ENCODE results near the gene CKAP2L.
"Not testable (repeated sequence)": the region's sequence is repeated elsewhere in the genome, so short reads cannot be mapped to it uniquely, and the experiment has no call there.

The CKAP2L gene

DNA sequence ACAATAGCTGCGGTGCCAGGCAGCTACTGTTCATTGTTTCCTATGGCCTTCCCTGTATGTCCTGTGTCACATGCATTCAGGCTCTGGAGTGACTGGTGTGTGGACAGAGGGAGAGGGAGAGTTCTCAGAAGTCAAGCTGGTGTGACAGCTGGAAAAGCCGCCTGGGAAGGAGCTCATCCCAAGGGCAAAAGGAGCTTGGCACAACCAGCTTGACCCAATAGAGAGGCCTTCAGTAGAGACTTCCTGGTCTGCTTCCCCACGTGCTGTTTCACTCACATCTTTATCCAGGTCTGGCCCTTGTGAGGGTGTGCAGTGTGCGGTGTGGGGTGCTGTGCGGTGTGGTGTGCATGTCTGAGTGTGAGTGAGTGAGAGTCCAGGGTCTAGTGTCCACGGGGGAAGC lies 54.7 kb downstream of the CKAP2L start:
- H3K4me3 ChIP-seq (ENCODE audit: low read length), result no peak overlapping the region
- no peaks in the 10 kb centered on the region for H3K9me2 ChIP-seq (replicated peaks; ENCODE audit: control insufficient read depth, low read length)
- no peaks in the 10 kb centered on the region for H3F3A ChIP-seq (ENCODE audit: control insufficient read depth, insufficient read depth)
- H3K27ac ChIP-seq (ENCODE audit: low read depth, low read length), result no peak overlapping the region
- peaks cover 13% of the 10 kb centered on the region for H3K4me1 ChIP-seq (ENCODE audit: control insufficient read depth, low read length)
- H3K36me3 ChIP-seq (ENCODE audit: control insufficient read depth, low read length), result no peaks in the 10 kb centered on the region
- H3K27me3 ChIP-seq (ENCODE audit: control insufficient read depth, low read length), result peaks cover 62% of the 10 kb centered on the region
- no peaks in the 10 kb centered on the region for H4K20me1 ChIP-seq (ENCODE audit: control insufficient read depth, insufficient read depth, low read depth, low read length)
- H3K9me3 ChIP-seq (ENCODE audit: control insufficient read depth, insufficient read depth, low read length), result no peaks in the 10 kb centered on the region
- no peaks in the 10 kb centered on the region for H3K79me2 ChIP-seq (ENCODE audit: control insufficient read depth, low read length)
- no peak for TF ChIP-seq EZH2phosphoT487 (IDR thresholded peaks at IDR 0.05; ENCODE audit: borderline replicate concordance, low read length)
- H3K4me2 ChIP-seq (ENCODE audit: low read length), result no peak overlapping the region

DNA sequence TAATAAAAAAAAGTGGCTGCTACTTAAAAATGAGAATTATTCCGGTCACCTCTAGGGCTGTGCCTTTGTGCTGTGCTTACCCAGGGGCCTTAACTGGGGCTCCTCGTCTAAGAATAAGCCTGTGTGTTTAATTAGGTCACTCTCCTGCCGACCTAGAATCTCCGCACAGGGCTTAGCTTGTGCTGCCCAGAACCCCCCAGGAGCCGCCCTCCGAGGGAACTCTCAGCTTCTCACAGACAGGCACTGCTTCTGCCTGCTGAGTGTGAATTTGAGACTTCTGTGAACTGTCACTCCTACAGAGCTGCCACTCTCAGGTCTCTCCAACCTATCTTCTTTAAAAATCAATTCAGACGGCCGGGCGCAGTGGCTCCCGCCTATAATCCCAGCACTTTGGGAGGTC lies 55.4 kb downstream of the CKAP2L start:
- H3K4me2 ChIP-seq (ENCODE audit: low read length), result no peak overlapping the region

DNA sequence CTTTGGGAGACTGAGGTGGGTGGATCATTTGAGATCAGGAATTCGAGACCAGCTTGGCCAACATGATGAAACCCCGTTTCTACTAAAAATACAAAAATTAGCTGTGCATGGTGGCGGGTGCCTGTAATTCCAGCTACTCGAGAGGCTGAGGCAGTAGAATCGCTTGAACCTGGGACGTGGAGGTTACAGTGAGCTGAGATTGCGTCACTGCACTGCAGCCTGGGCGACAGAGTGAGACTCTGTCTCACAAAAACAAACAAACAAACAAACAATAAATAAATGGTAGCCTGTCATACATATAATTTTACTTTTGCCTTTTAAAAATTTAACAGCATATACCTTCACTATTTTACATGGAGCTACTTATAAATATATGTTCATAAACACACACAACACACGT lies 57.5 kb downstream of the CKAP2L start:
- not testable (repeated sequence) for H3K36me3 ChIP-seq (ENCODE audit: control insufficient read depth, low read length); H4K20me1 ChIP-seq (ENCODE audit: control insufficient read depth, insufficient read depth, low read depth, low read length); H3K27ac ChIP-seq (ENCODE audit: low read depth, low read length); H3K4me2 ChIP-seq (ENCODE audit: low read length); H3K4me3 ChIP-seq (ENCODE audit: low read length); H3F3A ChIP-seq (ENCODE audit: control insufficient read depth, insufficient read depth); H3K9me3 ChIP-seq (ENCODE audit: control insufficient read depth, insufficient read depth, low read length); H3K9me2 ChIP-seq (replicated peaks; ENCODE audit: control insufficient read depth, low read length); H3K79me2 ChIP-seq (ENCODE audit: control insufficient read depth, low read length)
- Histone ChIP-seq H3K4me1 (ENCODE audit: control insufficient read depth, low read length) (peaks cover 13% of the 10 kb centered on the region), H3K27me3 (ENCODE audit: control insufficient read depth, low read length) (peaks cover 81% of the 10 kb centered on the region)

More for the DNA sequence above, 55.4 kb downstream of the CKAP2L start:
- no peaks in the 10 kb centered on the region for H3K36me3 ChIP-seq (ENCODE audit: control insufficient read depth, low read length)
- peaks cover 66% of the 10 kb centered on the region for H3K27me3 ChIP-seq (ENCODE audit: control insufficient read depth, low read length)
- H3K79me2 ChIP-seq (ENCODE audit: control insufficient read depth, low read length), result no peaks in the 10 kb centered on the region
- no peaks in the 10 kb centered on the region for H3K9me2 ChIP-seq (replicated peaks; ENCODE audit: control insufficient read depth, low read length)
- no peak overlapping the region for H3K4me3 ChIP-seq (ENCODE audit: low read length)
- H4K20me1 ChIP-seq (ENCODE audit: control insufficient read depth, insufficient read depth, low read depth, low read length), result no peaks in the 10 kb centered on the region
- no peaks in the 10 kb centered on the region for H3K9me3 ChIP-seq (ENCODE audit: control insufficient read depth, insufficient read depth, low read length)
- no peaks in the 10 kb centered on the region for H3F3A ChIP-seq (ENCODE audit: control insufficient read depth, insufficient read depth)
- TF ChIP-seq EZH2phosphoT487 (IDR thresholded peaks at IDR 0.05; ENCODE audit: borderline replicate concordance, low read length), result 0 out of 2 replicates have a peak, but pooled peaks have one; percentile 28
- TF ChIP-seq, protein P1, sequence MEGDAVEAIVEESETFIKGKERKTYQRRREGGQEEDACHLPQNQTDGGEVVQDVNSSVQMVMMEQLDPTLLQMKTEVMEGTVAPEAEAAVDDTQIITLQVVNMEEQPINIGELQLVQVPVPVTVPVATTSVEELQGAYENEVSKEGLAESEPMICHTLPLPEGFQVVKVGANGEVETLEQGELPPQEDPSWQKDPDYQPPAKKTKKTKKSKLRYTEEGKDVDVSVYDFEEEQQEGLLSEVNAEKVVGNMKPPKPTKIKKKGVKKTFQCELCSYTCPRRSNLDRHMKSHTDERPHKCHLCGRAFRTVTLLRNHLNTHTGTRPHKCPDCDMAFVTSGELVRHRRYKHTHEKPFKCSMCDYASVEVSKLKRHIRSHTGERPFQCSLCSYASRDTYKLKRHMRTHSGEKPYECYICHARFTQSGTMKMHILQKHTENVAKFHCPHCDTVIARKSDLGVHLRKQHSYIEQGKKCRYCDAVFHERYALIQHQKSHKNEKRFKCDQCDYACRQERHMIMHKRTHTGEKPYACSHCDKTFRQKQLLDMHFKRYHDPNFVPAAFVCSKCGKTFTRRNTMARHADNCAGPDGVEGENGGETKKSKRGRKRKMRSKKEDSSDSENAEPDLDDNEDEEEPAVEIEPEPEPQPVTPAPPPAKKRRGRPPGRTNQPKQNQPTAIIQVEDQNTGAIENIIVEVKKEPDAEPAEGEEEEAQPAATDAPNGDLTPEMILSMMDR (IDR thresholded peaks at IDR 0.05; ENCODE audit: low read depth, low read length, poor library complexity, severe bottlenecking), result no peak
- peaks cover 13% of the 10 kb centered on the region for H3K4me1 ChIP-seq (ENCODE audit: control insufficient read depth, low read length)
- H3K27ac ChIP-seq (ENCODE audit: low read depth, low read length), result no peak overlapping the region

DNA sequence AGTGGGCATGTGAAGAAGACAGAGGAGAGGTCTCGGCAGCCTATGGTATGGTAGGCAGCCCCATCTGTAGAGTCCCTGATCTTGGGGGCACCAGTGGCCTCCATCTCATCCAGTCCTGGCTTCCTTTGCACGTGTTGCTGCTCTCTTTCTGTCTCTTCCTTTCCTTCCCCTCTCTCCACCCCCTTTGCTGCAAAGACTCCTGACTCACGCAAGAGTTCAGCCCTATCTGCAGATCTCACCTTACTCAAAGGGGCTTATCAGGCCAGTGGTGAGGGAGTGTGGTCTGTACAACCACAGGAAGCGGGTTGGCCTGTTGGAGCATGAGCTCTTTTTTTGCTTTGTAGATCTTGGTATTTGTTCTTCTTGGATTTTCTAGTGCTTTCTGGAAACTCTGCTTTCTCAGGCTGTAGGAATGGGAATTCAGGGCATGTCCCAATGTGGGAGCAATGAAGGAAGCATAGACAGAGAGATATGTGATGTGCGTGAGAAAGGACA lies 58.2 kb downstream of the CKAP2L start:
- Histone ChIP-seq H3K4me1 (ENCODE audit: control insufficient read depth, low read length) (peaks cover 13% of the 10 kb centered on the region), H3K9me2 (replicated peaks; ENCODE audit: control insufficient read depth, low read length) (no peaks in the 10 kb centered on the region), H3K4me2 (ENCODE audit: low read length) (no peak overlapping the region), H3K27ac (ENCODE audit: low read depth, low read length) (no peak overlapping the region), H4K20me1 (ENCODE audit: control insufficient read depth, insufficient read depth, low read depth, low read length) (no peaks in the 10 kb centered on the region), H3K36me3 (ENCODE audit: control insufficient read depth, low read length) (no peaks in the 10 kb centered on the region), H3K9me3 (ENCODE audit: control insufficient read depth, insufficient read depth, low read length) (no peaks in the 10 kb centered on the region), H3K4me3 (ENCODE audit: low read length) (no peak overlapping the region), H3K79me2 (ENCODE audit: control insufficient read depth, low read length) (no peaks in the 10 kb centered on the region), H3K27me3 (ENCODE audit: control insufficient read depth, low read length) (peaks cover 80% of the 10 kb centered on the region), H3F3A (ENCODE audit: control insufficient read depth, insufficient read depth) (no peaks in the 10 kb centered on the region)
- TF ChIP-seq EZH2phosphoT487 (IDR thresholded peaks at IDR 0.05; ENCODE audit: borderline replicate concordance, low read length), result no peak
- TF ChIP-seq, protein P1 (IDR thresholded peaks at IDR 0.05; ENCODE audit: low read depth, low read length, poor library complexity, severe bottlenecking), result no peak

All from DOHH2 (cell line).